ENCODE measurements around the gene ZNF839.

The ZNF839 gene

DNA sequence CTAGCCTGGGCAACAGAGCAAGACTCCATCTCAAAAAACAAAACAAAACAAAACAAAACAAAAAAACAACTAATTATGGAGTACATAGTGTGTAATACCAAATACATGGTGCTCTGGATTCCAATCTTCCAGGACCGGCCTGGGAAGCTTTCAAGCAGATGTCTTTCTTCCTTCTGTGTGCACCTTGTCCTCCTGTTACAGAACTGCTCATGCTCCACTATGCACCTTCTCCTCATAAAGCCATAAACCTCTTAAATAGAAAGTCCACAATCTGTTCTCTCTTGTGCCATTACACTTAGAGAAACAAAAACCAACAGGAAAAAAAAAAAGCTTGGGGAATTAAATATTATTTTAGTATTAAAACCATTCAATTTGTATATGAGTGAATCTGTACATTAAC, 27.1 kb upstream of the ZNF839 start:
- H3K36me3 ChIP-seq (replicated peaks in 1 of 2; ENCODE audit: control insufficient read depth in 2 of 2, insufficient read depth in 2 of 2, low read length in 2 of 2), result no peaks in the 10 kb centered on the region
- H3K9me3 ChIP-seq (replicated peaks in 1 of 2; ENCODE audit: control insufficient read depth in 2 of 2, insufficient read depth in 1 of 2, low read depth in 1 of 2, low read length in 2 of 2), result no peaks in the 10 kb centered on the region
- no peak overlapping the region for H3K9ac ChIP-seq (ENCODE audit: low read depth, low read length, poor library complexity)
- H2AFZ ChIP-seq (ENCODE audit: low read length), result no peak overlapping the region
- H3K27me3 ChIP-seq (ENCODE audit: control insufficient read depth in 3 of 3, insufficient read depth in 3 of 3, low read depth in 1 of 3, low read length in 3 of 3), result no peaks in the 10 kb centered on the region
- H2BK120ac ChIP-seq (ENCODE audit: low read depth, low read length), result no peak overlapping the region
- WGBS, 2 donors (ENCODE audit: extremely low coverage in 2 of 2, insufficient read length in 2 of 2, insufficient replicate concordance in 1 of 2), result no CpG with 5 or more reads among the region's 1 CpG
- no peak overlapping the region for H4K91ac ChIP-seq (ENCODE audit: low read depth, low read length, poor library complexity)
- DNase-seq (ENCODE audit: low spot score), result no peak
- no peak overlapping the region for H3K18ac ChIP-seq (ENCODE audit: low read length)
- no peak overlapping the region for H3K23ac ChIP-seq (ENCODE audit: low read depth, low read length, poor library complexity)
- H2BK12ac ChIP-seq (ENCODE audit: low read length), result no peak overlapping the region
- no peak overlapping the region for H2AK5ac ChIP-seq (ENCODE audit: low read depth, low read length)
- no peak overlapping the region for H2BK5ac ChIP-seq (ENCODE audit: low read length)
- H3K4me2 ChIP-seq (ENCODE audit: insufficient read depth, low read length, poor library complexity, severe bottlenecking), result no peak overlapping the region
- H3K4me1 ChIP-seq (ENCODE audit: control insufficient read depth in 2 of 2, insufficient read depth in 1 of 2, low read depth in 1 of 2, low read length in 2 of 2), result no peaks in the 10 kb centered on the region
- no peak overlapping the region for H4K8ac ChIP-seq (ENCODE audit: low read depth, low read length)
- H3K27ac ChIP-seq (replicated peaks; ENCODE audit: low read length), result no peak overlapping the region
- H3K14ac ChIP-seq (ENCODE audit: low read length), result no peak overlapping the region
- no peak overlapping the region for H3K4ac ChIP-seq (ENCODE audit: low read length)
- H2BK15ac ChIP-seq (ENCODE audit: low read length), result no peak overlapping the region
- H3K79me1 ChIP-seq (ENCODE audit: low read depth, low read length), result no peaks in the 10 kb centered on the region
- no peak overlapping the region for H3K4me3 ChIP-seq (ENCODE audit: low read length in 2 of 2)

- no peaks in the 10 kb centered on the region for H3K79me1 ChIP-seq (ENCODE audit: low read depth, low read length)
- H4K8ac ChIP-seq (ENCODE audit: low read depth, low read length), result no peak overlapping the region
- no peak overlapping the region for H3K4me2 ChIP-seq (ENCODE audit: insufficient read depth, low read length, poor library complexity, severe bottlenecking)
- no peaks in the 10 kb centered on the region for H3K27me3 ChIP-seq (ENCODE audit: control insufficient read depth in 3 of 3, insufficient read depth in 3 of 3, low read depth in 1 of 3, low read length in 3 of 3)
- no peaks in the 10 kb centered on the region for H3K36me3 ChIP-seq (replicated peaks in 1 of 2; ENCODE audit: control insufficient read depth in 2 of 2, insufficient read depth in 2 of 2, low read length in 2 of 2)
- H3K9ac ChIP-seq (ENCODE audit: low read depth, low read length, poor library complexity), result no peak overlapping the region
- H2BK5ac ChIP-seq (ENCODE audit: low read length), result no peak overlapping the region
- no peak overlapping the region for H2BK15ac ChIP-seq (ENCODE audit: low read length)
- no peak for DNase-seq (ENCODE audit: low spot score)
- H2BK120ac ChIP-seq (ENCODE audit: low read depth, low read length), result no peak overlapping the region
- H3K4me1 ChIP-seq (ENCODE audit: control insufficient read depth in 2 of 2, insufficient read depth in 1 of 2, low read depth in 1 of 2, low read length in 2 of 2), result no peaks in the 10 kb centered on the region
- no CpG with 5 or more reads among the region's 6 CpGs for WGBS, 2 donors (ENCODE audit: extremely low coverage in 2 of 2, insufficient read length in 2 of 2, insufficient replicate concordance in 1 of 2)
- no peak overlapping the region for H3K18ac ChIP-seq (ENCODE audit: low read length)
- H4K91ac ChIP-seq (ENCODE audit: low read depth, low read length, poor library complexity), result no peak overlapping the region
- no peak overlapping the region for H3K27ac ChIP-seq (replicated peaks; ENCODE audit: low read length)
- H2AK5ac ChIP-seq (ENCODE audit: low read depth, low read length), result no peak overlapping the region
- H3K4ac ChIP-seq (ENCODE audit: low read length), result no peak overlapping the region
- no peak overlapping the region for H3K4me3 ChIP-seq (ENCODE audit: low read length in 2 of 2)
- no peak overlapping the region for H3K23ac ChIP-seq (ENCODE audit: low read depth, low read length, poor library complexity)
- no peak overlapping the region for H3K14ac ChIP-seq (ENCODE audit: low read length)
- H2AFZ ChIP-seq (ENCODE audit: low read length), result no peak overlapping the region
- H3K9me3 ChIP-seq (replicated peaks in 1 of 2; ENCODE audit: control insufficient read depth in 2 of 2, insufficient read depth in 1 of 2, low read depth in 1 of 2, low read length in 2 of 2), result peaks cover 0 to 1% of the 10 kb centered on the region in 2 donors
- no peak overlapping the region for H2BK12ac ChIP-seq (ENCODE audit: low read length)
Observed at GRCh38 chr14:102293781-102294180, 25.8 kb upstream of the ZNF839 start.

GRCh38 chr14:102295270-102295669, 24.3 kb upstream of the ZNF839 start:
- H3K14ac ChIP-seq (ENCODE audit: low read length), result no peak overlapping the region
- H3K18ac ChIP-seq (ENCODE audit: low read length), result no peak overlapping the region
- H3K4me3 ChIP-seq (ENCODE audit: low read length in 2 of 2), result no peak overlapping the region
- H3K36me3 ChIP-seq (replicated peaks in 1 of 2; ENCODE audit: control insufficient read depth in 2 of 2, insufficient read depth in 2 of 2, low read length in 2 of 2), result no peaks in the 10 kb centered on the region
- peaks cover 0 to 1% of the 10 kb centered on the region in 2 donors for H3K9me3 ChIP-seq (replicated peaks in 1 of 2; ENCODE audit: control insufficient read depth in 2 of 2, insufficient read depth in 1 of 2, low read depth in 1 of 2, low read length in 2 of 2)
- H2BK15ac ChIP-seq (ENCODE audit: low read length), result no peak overlapping the region
- H2BK120ac ChIP-seq (ENCODE audit: low read depth, low read length), result no peak overlapping the region
- no peaks in the 10 kb centered on the region for H3K79me1 ChIP-seq (ENCODE audit: low read depth, low read length)
- no peak overlapping the region for H3K4me2 ChIP-seq (ENCODE audit: insufficient read depth, low read length, poor library complexity, severe bottlenecking)
- no peak overlapping the region for H2BK12ac ChIP-seq (ENCODE audit: low read length)
- H3K4ac ChIP-seq (ENCODE audit: low read length), result no peak overlapping the region
- no peak overlapping the region for H4K8ac ChIP-seq (ENCODE audit: low read depth, low read length)
- no peaks in the 10 kb centered on the region for H3K27me3 ChIP-seq (ENCODE audit: control insufficient read depth in 3 of 3, insufficient read depth in 3 of 3, low read depth in 1 of 3, low read length in 3 of 3)
- no peak overlapping the region for H4K91ac ChIP-seq (ENCODE audit: low read depth, low read length, poor library complexity)
- H2BK5ac ChIP-seq (ENCODE audit: low read length), result no peak overlapping the region
- no peaks in the 10 kb centered on the region for H3K4me1 ChIP-seq (ENCODE audit: control insufficient read depth in 2 of 2, insufficient read depth in 1 of 2, low read depth in 1 of 2, low read length in 2 of 2)
- H3K23ac ChIP-seq (ENCODE audit: low read depth, low read length, poor library complexity), result no peak overlapping the region
- no peak for DNase-seq (ENCODE audit: low spot score)
- no peak overlapping the region for H3K27ac ChIP-seq (replicated peaks; ENCODE audit: low read length)
- no peak overlapping the region for H3K9ac ChIP-seq (ENCODE audit: low read depth, low read length, poor library complexity)
- WGBS, 2 donors (ENCODE audit: extremely low coverage in 2 of 2, insufficient read length in 2 of 2, insufficient replicate concordance in 1 of 2), result no CpG with 5 or more reads among the region's 3 CpGs
- H2AFZ ChIP-seq (ENCODE audit: low read length), result no peak overlapping the region
- no peak overlapping the region for H2AK5ac ChIP-seq (ENCODE audit: low read depth, low read length)

GRCh38 chr14:102297436-102298170, 21.9 kb upstream of the ZNF839 start:
- peak overlapping the region; percentile 22 for H2BK12ac ChIP-seq (ENCODE audit: low read length)
- no peak overlapping the region for H2BK120ac ChIP-seq (ENCODE audit: low read depth, low read length)
- no peak overlapping the region for H3K4me2 ChIP-seq (ENCODE audit: insufficient read depth, low read length, poor library complexity, severe bottlenecking)
- H2AFZ ChIP-seq (ENCODE audit: low read length), result no peak overlapping the region
- H3K4me1 ChIP-seq (ENCODE audit: control insufficient read depth in 2 of 2, insufficient read depth in 1 of 2, low read depth in 1 of 2, low read length in 2 of 2), result no peaks in the 10 kb centered on the region
- H2AK5ac ChIP-seq (ENCODE audit: low read depth, low read length), result no peak overlapping the region
- H3K9me3 ChIP-seq (replicated peaks in 1 of 2; ENCODE audit: control insufficient read depth in 2 of 2, insufficient read depth in 1 of 2, low read depth in 1 of 2, low read length in 2 of 2), result peaks cover 0 to 1% of the 10 kb centered on the region in 2 donors
- H2BK15ac ChIP-seq (ENCODE audit: low read length), result no peak overlapping the region
- H3K14ac ChIP-seq (ENCODE audit: low read length), result no peak overlapping the region
- no peaks in the 10 kb centered on the region for H3K27me3 ChIP-seq (ENCODE audit: control insufficient read depth in 3 of 3, insufficient read depth in 3 of 3, low read depth in 1 of 3, low read length in 3 of 3)
- peak overlapping the region; percentile 65 for H3K23ac ChIP-seq (ENCODE audit: low read depth, low read length, poor library complexity)
- H3K27ac ChIP-seq (replicated peaks; ENCODE audit: low read length), result no peak overlapping the region
- no CpG with 5 or more reads among the region's 33 CpGs for WGBS, 2 donors (ENCODE audit: extremely low coverage in 2 of 2, insufficient read length in 2 of 2, insufficient replicate concordance in 1 of 2)
- no peak overlapping the region for H3K4ac ChIP-seq (ENCODE audit: low read length)
- H3K79me1 ChIP-seq (ENCODE audit: low read depth, low read length), result no peaks in the 10 kb centered on the region
- H3K9ac ChIP-seq (ENCODE audit: low read depth, low read length, poor library complexity), result no peak overlapping the region
- H3K36me3 ChIP-seq (replicated peaks in 1 of 2; ENCODE audit: control insufficient read depth in 2 of 2, insufficient read depth in 2 of 2, low read length in 2 of 2), result no peaks in the 10 kb centered on the region
- no peak for DNase-seq (ENCODE audit: low spot score)
- no peak overlapping the region for H3K4me3 ChIP-seq (ENCODE audit: low read length in 2 of 2)
- no peak overlapping the region for H4K8ac ChIP-seq (ENCODE audit: low read depth, low read length)
- H4K91ac ChIP-seq (ENCODE audit: low read depth, low read length, poor library complexity), result no peak overlapping the region
- no peak overlapping the region for H3K18ac ChIP-seq (ENCODE audit: low read length)
- no peak overlapping the region for H2BK5ac ChIP-seq (ENCODE audit: low read length)

Measured in neuronal stem cell (in vitro differentiated cells).